NOMO-1 treated with dmso at 0.1 percent for 144 hours (cell line): ENCODE data around the gene SALL4.
"Not testable (repeated sequence)": the region's sequence is repeated elsewhere in the genome, so short reads cannot be mapped to it uniquely, and the experiment has no call there.

Experiments used
- DNase-seq: peaks from one replicate; lab custom pipeline; 2025; ENCODE audit not compliant: unreplicated experiment; lab: John Stamatoyannopoulos, UW

Gene SALL4

DNA sequence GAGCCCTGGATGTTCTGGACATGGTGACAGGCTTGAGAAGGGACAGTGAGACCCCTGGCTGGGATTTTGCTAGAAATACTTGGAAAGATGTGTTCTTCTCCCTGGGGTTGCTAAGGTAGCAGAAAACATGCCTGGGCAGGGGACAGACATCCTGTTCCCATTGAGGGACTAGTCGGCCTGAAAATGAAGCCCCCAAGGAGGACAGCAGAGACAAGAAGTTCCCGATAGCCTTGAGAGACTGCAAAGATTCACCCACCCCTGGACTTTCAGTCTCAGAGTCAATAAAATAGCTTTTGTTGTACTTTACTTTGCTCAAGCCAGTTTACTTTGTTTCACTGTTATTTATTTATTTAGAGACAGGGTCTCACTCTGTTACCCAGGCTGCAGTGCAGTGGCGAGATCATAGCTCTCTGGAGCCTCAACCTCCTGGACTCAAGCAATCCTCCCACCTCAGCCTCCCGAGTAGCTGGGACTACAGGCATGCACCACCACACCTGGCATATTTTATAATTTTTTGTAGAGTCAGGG is 62.5 kb downstream of the SALL4 start:
- no peak for DNase-seq

DNA sequence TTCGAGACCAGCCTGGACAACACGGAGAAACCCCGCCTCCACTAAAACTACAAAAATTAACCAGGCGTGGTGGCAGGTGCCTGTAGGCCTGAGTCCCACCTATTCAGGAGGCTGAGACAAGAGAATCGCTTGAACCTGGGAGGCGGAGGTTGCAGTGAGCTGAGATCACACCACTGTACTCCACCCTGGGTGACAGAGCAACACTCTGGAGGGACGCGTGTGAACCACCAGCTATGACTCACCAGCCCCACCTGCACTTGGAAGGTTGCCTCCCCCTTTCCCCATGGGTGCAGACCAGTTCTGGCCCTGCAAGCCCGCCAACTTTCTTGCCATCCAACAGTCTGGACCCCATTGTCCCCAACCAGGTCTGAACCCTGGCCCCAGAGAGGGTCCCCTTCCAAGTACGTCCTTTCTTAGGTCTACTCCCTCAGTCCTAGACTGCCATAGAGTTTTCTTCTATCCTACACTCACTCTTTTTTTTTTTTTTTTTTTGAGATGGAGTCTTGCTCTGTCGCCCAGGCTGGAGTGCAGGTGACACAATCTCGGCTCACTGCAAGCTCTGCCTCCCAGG is 63.4 kb downstream of the SALL4 start:
- DNase-seq: no peak

DNA sequence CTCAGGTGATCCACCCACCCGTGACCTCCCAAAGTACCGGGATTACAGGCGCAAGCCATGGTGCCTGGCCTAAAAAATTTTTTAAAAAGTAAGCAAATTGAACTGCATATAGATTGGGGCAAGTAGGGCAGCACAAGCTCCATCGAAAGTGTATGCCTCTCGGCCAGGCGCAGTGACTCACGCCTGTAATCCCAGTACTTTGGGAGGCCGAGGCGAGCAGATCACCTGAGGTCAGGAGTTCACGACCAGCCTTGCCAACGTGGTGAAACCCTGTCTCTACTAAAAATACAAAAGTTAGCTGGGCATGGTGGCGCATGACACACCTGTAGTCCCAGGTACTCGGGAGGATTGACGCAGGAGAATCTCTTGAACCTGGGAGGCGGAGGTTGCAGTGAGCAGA is 64.1 kb downstream of the SALL4 start:
- not testable (repeated sequence) for DNase-seq

- DNase-seq: no peak
Observed at GRCh38 chr20:51736947-51737346, 65.4 kb downstream of the SALL4 start.

DNA sequence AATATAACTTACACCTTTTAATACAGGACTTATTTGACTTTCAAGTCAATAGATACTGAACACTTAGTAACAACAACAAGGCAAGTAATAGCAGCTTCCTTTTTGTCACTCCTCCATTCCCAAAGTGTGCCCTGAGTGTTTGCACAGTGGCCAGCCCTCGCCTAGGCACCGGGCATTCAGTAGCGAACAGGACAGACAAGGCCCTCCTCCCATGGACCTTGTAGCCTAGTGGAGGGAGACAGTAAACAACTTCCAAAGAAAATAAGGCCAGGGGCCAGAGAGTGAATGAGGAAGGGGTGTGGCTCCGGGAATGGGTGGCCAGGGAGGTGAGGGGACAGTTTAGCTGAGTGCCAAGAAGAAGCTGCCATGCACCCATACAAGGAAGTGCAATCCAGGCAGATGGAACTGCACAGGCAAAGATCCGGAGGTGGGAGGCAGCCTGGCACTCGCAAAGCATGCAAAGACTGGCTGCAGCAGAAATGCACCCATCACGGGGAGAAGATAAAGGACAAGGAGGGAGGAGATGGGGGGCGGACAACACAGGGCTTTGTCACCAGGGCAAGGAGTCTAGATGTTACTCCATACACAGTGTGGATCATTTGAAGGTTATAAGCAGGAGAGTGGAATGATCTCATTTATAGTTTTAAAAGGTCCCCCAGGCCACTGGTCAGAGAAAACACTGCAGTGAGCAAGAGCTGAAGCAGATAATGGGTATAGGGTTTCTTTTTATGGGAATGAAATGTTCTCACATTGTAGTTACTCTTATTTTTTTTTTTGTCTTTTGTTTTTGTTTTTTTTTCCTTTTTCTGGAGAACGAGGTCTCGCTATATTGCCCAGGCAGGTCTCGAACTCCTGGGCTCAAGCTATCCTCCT is 66.4 kb downstream of the SALL4 start:
- no peak for DNase-seq

DNA sequence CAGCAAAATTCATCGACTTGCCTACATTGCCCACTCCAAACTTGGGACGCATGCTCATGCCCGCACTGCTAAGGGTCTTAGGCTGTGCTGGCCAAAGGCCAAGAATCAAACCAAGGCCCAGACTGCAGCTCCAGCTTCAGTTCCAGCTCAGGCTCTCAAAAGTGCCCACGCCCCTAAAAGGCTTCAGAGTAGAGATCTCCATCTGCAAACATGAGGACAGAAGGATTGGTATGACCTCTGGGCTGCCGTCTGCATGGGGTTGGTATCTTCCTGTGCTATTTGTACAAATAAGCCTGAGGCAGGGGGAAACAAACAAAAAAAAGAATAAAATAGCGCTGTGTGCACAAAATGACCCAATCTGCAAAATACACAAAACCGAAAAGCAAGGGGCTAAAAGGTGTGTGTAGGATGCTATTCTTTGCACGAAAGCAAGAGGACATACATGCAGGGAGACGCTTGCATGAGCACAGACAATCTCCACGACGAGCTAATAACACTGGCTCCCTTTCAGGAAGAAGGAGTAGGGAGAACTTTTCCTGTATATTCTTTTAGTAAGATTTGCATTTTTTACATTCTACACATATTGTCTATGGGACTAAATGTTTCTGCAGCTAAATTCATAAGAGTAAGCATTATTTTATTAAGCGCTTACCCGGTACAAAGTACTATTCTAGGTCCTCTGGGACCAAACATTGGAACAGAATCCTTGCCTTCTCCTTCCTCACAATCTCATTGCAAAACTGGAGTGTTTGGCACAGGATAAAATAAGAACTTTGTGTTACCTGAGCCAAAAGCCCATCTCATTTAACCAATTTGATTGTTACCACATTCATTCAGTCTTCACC is 67.2 kb downstream of the SALL4 start:
- no peak for DNase-seq

GRCh38 chr20:51733070-51733469 is 69.3 kb downstream of the SALL4 start:
- no peak for DNase-seq
